WTC11 (cell line): ENCODE measurements around the gene PHAF1. TPM values are rescaled to one million over a fixed set of nuclear protein-coding genes. Genes with fewer than 3 reads are reported as not detected.

ENCODE experiments used
- AFF4 ChIP-seq: sonication (generic); formaldehyde crosslinking; IDR thresholded peaks from 2 replicates; pipeline ENCODE4 v1.8.1; 2023; ENCODE audit warnings: mild to moderate bottlenecking, missing genetic modification reagents, borderline replicate concordance
- ARID4B ChIP-seq: sonication (generic); formaldehyde crosslinking; IDR thresholded peaks from 2 replicates; pipeline ENCODE4 v1.8.0; 2023; ENCODE audit warnings: missing genetic modification reagents, mild to moderate bottlenecking, borderline replicate concordance
- CBFB ChIP-seq: sonication (generic); formaldehyde crosslinking; IDR thresholded peaks from 2 replicates; pipeline ENCODE4 v1.8.1; 2022; ENCODE audit warnings: mild to moderate bottlenecking, low read depth, missing genetic modification reagents
- CREM ChIP-seq: sonication (generic); formaldehyde crosslinking; IDR thresholded peaks from 2 replicates; pipeline ENCODE4 v1.8.1; 2022; ENCODE audit warnings: mild to moderate bottlenecking, missing genetic modification reagents, moderate library complexity
- E2F4 ChIP-seq: sonication (generic); formaldehyde crosslinking; IDR thresholded peaks from 2 replicates; pipeline ENCODE4 v1.8.1; 2022; ENCODE audit warnings: low read depth, mild to moderate bottlenecking, moderate library complexity, missing genetic modification reagents, borderline replicate concordance
- E2F5 ChIP-seq: sonication (generic); formaldehyde crosslinking; IDR thresholded peaks from 2 replicates; pipeline ENCODE4 v1.8.1; 2022; ENCODE audit warnings: mild to moderate bottlenecking, moderate library complexity, missing genetic modification reagents
- EMX1 ChIP-seq: fragments of 250-450 bp; sonication (Bioruptor Pico); IDR thresholded peaks from 2 replicates; pipeline ENCODE4 v1.8.0; 2021; ENCODE audit warnings: mild to moderate bottlenecking
- FOXP1 ChIP-seq: sonication (generic); formaldehyde crosslinking; IDR thresholded peaks from 2 replicates; pipeline ENCODE4 v1.8.0; 2022; ENCODE audit warnings: missing genetic modification reagents, mild to moderate bottlenecking, moderate library complexity, borderline replicate concordance
- GABPB1 ChIP-seq: sonication (generic); formaldehyde crosslinking; IDR thresholded peaks from 2 replicates; pipeline ENCODE4 v1.8.1; 2023; ENCODE audit warnings: mild to moderate bottlenecking, missing genetic modification reagents
- HMGA2 ChIP-seq: fragments of 250-450 bp; sonication (Bioruptor Pico); IDR thresholded peaks from 2 replicates; pipeline ENCODE4 v1.4.0; 2021; ENCODE audit warnings: mild to moderate bottlenecking, moderate library complexity
- NFATC4 ChIP-seq: fragments of 250-450 bp; sonication (Bioruptor Pico); IDR thresholded peaks from 2 replicates; pipeline ENCODE4 v1.9.0; 2021; ENCODE audit warnings: mild to moderate bottlenecking
- NFYB ChIP-seq: sonication (generic); formaldehyde crosslinking; conservative IDR thresholded peaks from 2 replicates; pipeline ENCODE4 v1.8.0; 2022; ENCODE audit warnings: low read depth, missing genetic modification reagents
- NR2C2 ChIP-seq: sonication (generic); formaldehyde crosslinking; IDR thresholded peaks from 2 replicates; pipeline ENCODE4 v1.8.0; 2022; ENCODE audit warnings: mild to moderate bottlenecking, missing genetic modification reagents
- PRRX2 ChIP-seq: fragments of 250-450 bp; sonication (Bioruptor Pico); IDR thresholded peaks from 2 replicates; pipeline ENCODE4 v1.8.0; 2021; ENCODE audit warnings: mild to moderate bottlenecking
- RELA ChIP-seq: sonication (generic); formaldehyde crosslinking; IDR thresholded peaks from 2 replicates; pipeline ENCODE4 v1.8.1; 2022; ENCODE audit warnings: missing genetic modification reagents, mild to moderate bottlenecking, borderline replicate concordance
- SMAD3 ChIP-seq: sonication (generic); formaldehyde crosslinking; IDR thresholded peaks from 2 replicates; pipeline ENCODE4 v1.8.0; 2022; ENCODE audit warnings: missing genetic modification reagents, mild to moderate bottlenecking, borderline replicate concordance
- SMAD4 ChIP-seq: sonication (generic); formaldehyde crosslinking; IDR thresholded peaks from 2 replicates; pipeline ENCODE4 v1.8.0; 2022; ENCODE audit warnings: mild to moderate bottlenecking, missing genetic modification reagents
- ZBTB21 ChIP-seq: sonication (generic); formaldehyde crosslinking; IDR thresholded peaks from 2 replicates; pipeline ENCODE4 v1.8.1; 2023; ENCODE audit warnings: mild to moderate bottlenecking, missing genetic modification reagents, borderline replicate concordance
- ZMAT4 ChIP-seq: fragments of 250-450 bp; sonication (Bioruptor Pico); IDR thresholded peaks from 2 replicates; pipeline ENCODE4 v1.9.0; 2021; ENCODE audit warnings: mild to moderate bottlenecking
- ZNF121 ChIP-seq: sonication (generic); formaldehyde crosslinking; IDR thresholded peaks from 2 replicates; pipeline ENCODE4 v1.8.0; 2023; ENCODE audit warnings: missing genetic modification reagents
- ZNF219 ChIP-seq: sonication (generic); formaldehyde crosslinking; IDR thresholded peaks from 2 replicates; pipeline ENCODE4 v1.8.0; 2023; ENCODE audit warnings: missing genetic modification reagents, mild to moderate bottlenecking, borderline replicate concordance
- ZNF232 ChIP-seq: sonication (generic); formaldehyde crosslinking; IDR thresholded peaks from 2 replicates; pipeline ENCODE4 v1.8.0; 2022; ENCODE audit warnings: mild to moderate bottlenecking, missing genetic modification reagents
- ZNF317 ChIP-seq: sonication (generic); formaldehyde crosslinking; IDR thresholded peaks from 2 replicates; pipeline ENCODE4 v1.8.1; 2023; ENCODE audit warnings: low read depth, mild to moderate bottlenecking, moderate library complexity, missing genetic modification reagents, borderline replicate concordance
- ZNF425 ChIP-seq: fragments of 250-450 bp; sonication (Bioruptor Pico); conservative IDR thresholded peaks from 2 replicates; pipeline ENCODE4 v1.9.0; 2021; ENCODE audit warnings: mild to moderate bottlenecking
- total RNA-seq: library from RNA; stranded (reverse); gene quantifications from 3 replicates; pipeline ENCODE4 v1.2.3, GENCODE V29; 2021

The PHAF1 gene
- total RNA-seq, 1 experiment from 2014 or later, result 18.8 TPM

GRCh38 chr16:67184995-67185650, 75.4 kb downstream of the PHAF1 start (continued):
- TF ChIP-seq NFYB (CRISPR knock-in tag), result no peak
- TF ChIP-seq ZMAT4 (CRISPR knock-in tag), result no peak
- TF ChIP-seq NFATC4 (CRISPR knock-in tag), result no peak
- TF ChIP-seq HMGA2 (CRISPR knock-in tag), result no peak
- TF ChIP-seq SMAD3, result peak; percentile 63; the same call in 1 of the 2 replicates
- peak; percentile 58; the same call in 1 of the 2 replicates for TF ChIP-seq ZNF219 (CRISPR knock-in tag)
- peak; percentile 98 for TF ChIP-seq ARID4B (CRISPR knock-in tag)
- TF ChIP-seq ZNF121, result peak; percentile 82
- peak; percentile 40; the same call in 1 of the 2 replicates for TF ChIP-seq E2F5 (CRISPR knock-in tag)
- TF ChIP-seq E2F4, result no peak
- peak; percentile 45; the same call in 1 of the 2 replicates for TF ChIP-seq NR2C2 (CRISPR knock-in tag)
- 0 out of 2 replicates have a peak, but pooled peaks have one; percentile 62 for TF ChIP-seq CREM (CRISPR knock-in tag)
- peak; percentile 51 for TF ChIP-seq GABPB1 (CRISPR knock-in tag)
- TF ChIP-seq ZNF232, result peak; percentile 93
- TF ChIP-seq SMAD4 (CRISPR knock-in tag), result no peak; the same call in 1 of the 2 replicates
- TF ChIP-seq AFF4 (CRISPR knock-in tag), result no peak
- TF ChIP-seq RELA, result no peak
- no peak for TF ChIP-seq ZBTB21
- no peak for TF ChIP-seq ZNF317 (CRISPR knock-in tag)
- TF ChIP-seq EMX1, result no peak; the same call in 1 of the 2 replicates
- peak; percentile 83; the same call in 1 of the 2 replicates for TF ChIP-seq PRRX2 (CRISPR knock-in tag)
- no peak for TF ChIP-seq CBFB (CRISPR knock-in tag)
- no peak for TF ChIP-seq ZNF425 (CRISPR knock-in tag)
- peak; percentile 75 for TF ChIP-seq FOXP1 (CRISPR knock-in tag)
